Colon (tissue), 2 donors: Measurements from ENCODE around the gene HNRNPF.
"Not testable (repeated sequence)": the region's sequence is repeated elsewhere in the genome, so short reads cannot be mapped to it uniquely, and the experiment has no call there.

Experiments
- FAIRE-seq: peaks from 2 replicates; lab custom pipeline; 2012; peaks lifted over from hg19 to GRCh38; lab: Jason Lieb, UNC
- donor health status: control.
- donor health status: control.

The HNRNPF gene

DNA sequence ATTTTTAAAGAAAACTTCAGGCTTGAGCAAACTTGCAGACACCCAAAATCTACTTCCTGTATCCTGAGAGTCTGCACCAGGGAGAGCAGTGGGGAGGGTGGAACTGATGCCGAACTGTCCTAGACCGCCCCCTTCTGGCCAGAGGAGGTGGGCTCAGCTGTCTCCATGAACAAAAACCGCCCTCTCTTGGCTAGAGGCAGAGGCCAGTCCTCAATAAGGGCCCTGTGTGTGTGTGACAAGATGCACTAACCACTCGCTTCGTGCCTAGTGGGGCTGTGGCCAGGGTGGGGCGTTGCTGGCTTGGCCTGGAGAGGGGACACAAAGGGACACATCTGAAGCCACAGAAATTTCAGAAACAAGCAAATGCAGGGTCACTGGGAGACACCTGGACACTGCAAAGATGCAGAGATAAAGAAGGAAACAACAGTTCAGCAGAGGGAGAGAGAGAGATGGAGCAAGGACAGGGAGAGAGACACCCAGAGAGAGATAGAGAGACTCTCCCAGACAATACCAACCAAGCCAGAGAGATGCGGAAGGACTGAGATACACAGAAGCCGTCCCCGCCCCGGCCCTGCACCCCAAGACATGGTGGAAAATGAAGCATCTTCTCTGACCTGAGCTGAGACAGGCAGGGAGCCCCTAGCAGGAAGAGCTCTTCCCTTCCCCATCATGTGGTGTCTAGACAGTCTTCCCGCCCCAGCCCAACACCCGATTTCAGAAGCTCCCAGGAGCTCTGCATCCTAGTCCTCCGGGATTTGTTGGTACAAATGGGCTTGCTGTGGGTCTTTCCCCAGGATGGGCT, 60.3 kb downstream of the HNRNPF start:
- FAIRE-seq: no peak

GRCh38 chr10:43347997-43348396, 61.0 kb downstream of the HNRNPF start:
- no peak for FAIRE-seq

- FAIRE-seq: no peak
Measured at GRCh38 chr10:43344051-43344450, 64.9 kb downstream of the HNRNPF start.

GRCh38 chr10:43343126-43343525, 65.9 kb downstream of the HNRNPF start:
- FAIRE-seq: no peak

GRCh38 chr10:43342279-43343125, 66.5 kb downstream of the HNRNPF start:
- no peak for FAIRE-seq

DNA sequence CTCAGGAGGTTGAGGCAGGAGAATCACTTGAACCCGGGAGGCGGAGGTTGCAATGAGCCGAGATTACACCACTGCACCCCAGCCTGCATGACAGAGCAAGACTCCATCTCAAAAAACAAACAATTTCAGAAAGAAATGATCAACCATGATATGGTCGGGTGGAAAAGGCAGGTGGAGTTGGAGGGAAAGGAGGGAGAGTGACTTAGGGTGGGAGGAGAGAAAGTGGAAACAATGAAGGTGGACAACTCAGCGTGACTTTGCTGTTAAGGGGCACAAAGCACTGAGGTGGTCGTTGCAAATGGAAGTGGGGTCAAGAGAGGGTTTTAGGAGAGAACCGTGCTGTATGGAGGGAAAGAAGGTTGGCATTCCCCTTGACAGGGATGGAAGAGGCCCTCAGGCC, 67.5 kb downstream of the HNRNPF start:
- FAIRE-seq: no peak

GRCh38 chr10:43340619-43341018, 68.4 kb downstream of the HNRNPF start:
- no peak for FAIRE-seq

DNA sequence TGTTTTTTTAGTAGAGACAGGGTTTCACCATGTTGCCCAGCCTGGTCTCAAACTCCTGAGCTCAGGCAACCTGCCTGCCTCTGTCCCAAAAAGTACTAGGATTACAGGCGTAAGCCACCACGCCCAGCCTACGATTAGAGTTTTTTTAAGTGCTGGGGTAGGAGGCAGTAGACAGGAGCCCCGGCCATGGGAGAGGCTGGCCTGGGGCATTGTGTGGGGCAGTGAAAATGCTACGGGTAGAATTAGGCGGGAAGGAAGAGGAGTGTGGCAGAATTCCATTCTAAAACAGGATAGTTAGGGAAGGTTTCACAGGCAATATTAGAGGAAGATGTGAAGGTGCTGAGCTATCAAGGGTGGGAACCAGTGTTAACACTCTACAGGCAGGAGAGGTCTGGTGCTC, 68.9 kb downstream of the HNRNPF start:
- FAIRE-seq: no peak

GRCh38 chr10:43339136-43339535, 69.8 kb downstream of the HNRNPF start:
- no peak for FAIRE-seq

DNA sequence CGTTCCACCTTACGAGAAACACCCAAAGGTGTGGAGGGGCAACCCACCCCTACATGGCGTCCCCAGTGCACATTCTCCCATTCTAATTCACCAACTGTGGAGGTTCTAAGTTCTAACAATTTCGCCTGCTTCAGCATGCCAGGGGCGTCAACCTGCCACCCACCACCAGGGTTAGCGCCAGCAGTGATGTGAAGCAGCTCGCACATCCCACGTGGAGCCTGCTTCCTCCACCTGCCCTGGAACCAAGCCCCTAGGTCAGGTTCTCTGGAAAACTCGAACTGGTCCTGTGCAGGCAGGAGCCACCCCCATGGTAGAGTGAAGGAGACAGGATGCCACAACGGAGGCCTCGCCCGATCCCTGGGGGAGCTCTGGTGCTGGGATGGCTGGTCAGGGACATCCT, 70.9 kb downstream of the HNRNPF start:
- no peak for FAIRE-seq

- not testable (repeated sequence) for FAIRE-seq
Measured at GRCh38 chr10:43337536-43337935, 71.5 kb downstream of the HNRNPF start.

GRCh38 chr10:43336641-43337318, 72.2 kb downstream of the HNRNPF start:
- no peak for FAIRE-seq

DNA sequence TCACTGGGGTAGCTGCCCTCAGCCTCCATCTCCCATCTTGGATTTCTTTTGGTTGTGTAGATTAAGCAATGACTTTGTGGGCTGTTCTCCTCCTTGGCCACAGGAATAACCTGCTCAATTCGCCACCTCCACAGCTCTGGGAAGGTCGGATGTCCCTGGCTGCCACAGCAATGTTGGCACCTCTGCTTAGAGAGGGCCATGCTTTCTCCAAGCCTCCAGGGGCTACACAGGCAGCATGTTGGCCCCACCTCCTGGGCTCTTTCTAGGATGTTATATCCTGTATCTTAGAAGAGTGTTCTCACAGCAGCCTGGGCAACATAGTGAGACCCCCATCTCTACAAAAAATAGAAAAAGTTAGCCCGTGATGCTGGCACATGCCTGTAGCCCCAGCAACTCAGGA, 72.9 kb downstream of the HNRNPF start:
- no peak for FAIRE-seq
